ENCODE measurements around the gene TMC5. TPM values are rescaled to one million over a fixed set of nuclear protein-coding genes. Genes with fewer than 3 reads are reported as not detected.

TMC5 gene
- total and polyA plus RNA-seq, 3 donors from 2014 or later, result 4.5 to 27.7 (median 7.1) TPM

DNA sequence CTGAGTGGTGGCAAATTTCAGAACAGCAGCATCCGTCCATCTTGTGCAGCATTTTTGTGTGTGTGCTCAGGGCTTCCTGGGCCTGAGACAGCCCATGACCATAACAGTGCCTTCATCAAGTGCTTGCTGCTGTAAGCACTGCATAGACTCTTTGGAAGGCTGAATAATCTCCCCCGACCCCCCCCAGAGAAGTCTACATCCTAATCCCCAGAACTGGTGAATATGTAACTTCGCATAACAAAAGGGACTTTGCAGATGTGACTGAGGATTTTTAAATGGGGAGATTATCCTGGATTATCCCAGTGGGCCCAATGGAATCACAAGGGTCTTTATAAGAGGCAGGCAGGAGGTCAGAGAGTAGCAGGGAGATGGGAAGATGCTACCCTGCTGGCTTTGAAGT, 50.6 kb downstream of the TMC5 start:
- WGBS, 2 donors, result 85 to 92% methylated on average over 3 of the region's 3 CpGs
- intact Hi-C loops (cut with DNase I; ENCODE audit: low total_unique reads), result no loop called here
- H3K36me3 ChIP-seq (ENCODE audit: low read depth, missing control alignments), result no peaks in the 10 kb centered on the region
- H3K4me3 ChIP-seq, result no peak overlapping the region
- no peaks in the 10 kb centered on the region for H3K9me3 ChIP-seq
- TF ChIP-seq, protein P1, sequence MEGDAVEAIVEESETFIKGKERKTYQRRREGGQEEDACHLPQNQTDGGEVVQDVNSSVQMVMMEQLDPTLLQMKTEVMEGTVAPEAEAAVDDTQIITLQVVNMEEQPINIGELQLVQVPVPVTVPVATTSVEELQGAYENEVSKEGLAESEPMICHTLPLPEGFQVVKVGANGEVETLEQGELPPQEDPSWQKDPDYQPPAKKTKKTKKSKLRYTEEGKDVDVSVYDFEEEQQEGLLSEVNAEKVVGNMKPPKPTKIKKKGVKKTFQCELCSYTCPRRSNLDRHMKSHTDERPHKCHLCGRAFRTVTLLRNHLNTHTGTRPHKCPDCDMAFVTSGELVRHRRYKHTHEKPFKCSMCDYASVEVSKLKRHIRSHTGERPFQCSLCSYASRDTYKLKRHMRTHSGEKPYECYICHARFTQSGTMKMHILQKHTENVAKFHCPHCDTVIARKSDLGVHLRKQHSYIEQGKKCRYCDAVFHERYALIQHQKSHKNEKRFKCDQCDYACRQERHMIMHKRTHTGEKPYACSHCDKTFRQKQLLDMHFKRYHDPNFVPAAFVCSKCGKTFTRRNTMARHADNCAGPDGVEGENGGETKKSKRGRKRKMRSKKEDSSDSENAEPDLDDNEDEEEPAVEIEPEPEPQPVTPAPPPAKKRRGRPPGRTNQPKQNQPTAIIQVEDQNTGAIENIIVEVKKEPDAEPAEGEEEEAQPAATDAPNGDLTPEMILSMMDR (IDR thresholded peaks at IDR 0.05), result no peak
- TF ChIP-seq POLR2A (IDR thresholded peaks at IDR 0.05), result no peak
- H3K27me3 ChIP-seq, result no peaks in the 10 kb centered on the region
- no peak for DNase-seq
- H3K4me1 ChIP-seq, result no peaks in the 10 kb centered on the region
- H3K27ac ChIP-seq, result no peak overlapping the region

DNA sequence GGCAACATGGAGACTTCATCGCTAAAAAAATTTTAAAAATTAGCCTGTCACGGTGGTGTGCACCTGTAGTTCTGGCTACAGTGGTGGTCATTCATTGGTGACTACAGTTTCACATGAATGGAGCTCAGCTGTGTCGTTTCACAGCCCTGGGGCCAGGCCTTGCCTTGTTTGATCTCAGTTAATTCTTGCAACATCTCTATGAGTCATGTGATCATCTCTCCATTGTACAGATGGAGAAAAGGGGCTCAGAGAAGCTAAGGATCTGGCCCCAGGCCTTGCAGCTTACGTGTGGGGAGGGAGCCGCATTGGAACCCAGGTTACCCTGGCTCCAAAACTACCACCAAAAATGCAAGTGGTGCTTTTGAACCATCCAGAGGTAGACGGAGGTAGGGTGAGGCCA, 54.8 kb downstream of the TMC5 start:
- Histone ChIP-seq H3K27me3 (no peaks in the 10 kb centered on the region), H3K36me3 (ENCODE audit: low read depth, missing control alignments) (no peaks in the 10 kb centered on the region), H3K9me3 (no peaks in the 10 kb centered on the region), H3K27ac (no peak overlapping the region), H3K4me3 (no peak overlapping the region), H3K4me1 (no peaks in the 10 kb centered on the region)
- intact Hi-C loops (cut with DNase I; ENCODE audit: low total_unique reads), result no loop called here
- no peak for TF ChIP-seq POLR2A (IDR thresholded peaks at IDR 0.05)
- TF ChIP-seq, protein P1 (IDR thresholded peaks at IDR 0.05), result no peak
- 83 to 91% methylated on average over 6 of the region's 6 CpGs for WGBS, 2 donors
- DNase-seq, result no peak

DNA sequence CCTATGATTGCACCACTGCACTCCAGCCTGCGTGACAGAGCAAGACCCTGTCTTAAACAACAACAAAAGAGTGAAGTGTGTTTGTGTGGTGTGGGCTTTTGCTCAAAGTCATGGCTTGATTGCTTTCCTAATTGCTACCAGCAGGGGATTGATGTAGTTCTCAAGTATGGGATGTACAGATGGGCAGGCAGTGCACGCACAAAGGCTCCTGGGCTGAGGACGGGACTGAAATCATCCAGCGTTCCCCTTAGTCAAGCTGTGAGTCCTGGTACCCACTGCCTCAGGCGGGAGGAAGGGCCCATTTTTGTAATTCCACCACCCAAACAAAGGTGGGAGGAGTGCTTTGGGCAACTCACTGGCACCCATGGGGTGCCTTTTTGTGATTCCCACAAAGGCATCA, 56.9 kb downstream of the TMC5 start:
- intact Hi-C loops (cut with DNase I; ENCODE audit: low total_unique reads), result no loop called here
- no peaks in the 10 kb centered on the region for H3K4me1 ChIP-seq
- 73 to 92% methylated on average over 2 to 5 of the region's 5 CpGs for WGBS, 2 donors
- H3K27me3 ChIP-seq, result no peaks in the 10 kb centered on the region
- H3K9me3 ChIP-seq, result no peaks in the 10 kb centered on the region
- H3K36me3 ChIP-seq (ENCODE audit: low read depth, missing control alignments), result no peaks in the 10 kb centered on the region
- no peak overlapping the region for H3K27ac ChIP-seq
- DNase-seq, result no peak
- no peak for TF ChIP-seq POLR2A (IDR thresholded peaks at IDR 0.05)
- TF ChIP-seq, protein P1 (IDR thresholded peaks at IDR 0.05), result no peak
- no peak overlapping the region for H3K4me3 ChIP-seq

DNA sequence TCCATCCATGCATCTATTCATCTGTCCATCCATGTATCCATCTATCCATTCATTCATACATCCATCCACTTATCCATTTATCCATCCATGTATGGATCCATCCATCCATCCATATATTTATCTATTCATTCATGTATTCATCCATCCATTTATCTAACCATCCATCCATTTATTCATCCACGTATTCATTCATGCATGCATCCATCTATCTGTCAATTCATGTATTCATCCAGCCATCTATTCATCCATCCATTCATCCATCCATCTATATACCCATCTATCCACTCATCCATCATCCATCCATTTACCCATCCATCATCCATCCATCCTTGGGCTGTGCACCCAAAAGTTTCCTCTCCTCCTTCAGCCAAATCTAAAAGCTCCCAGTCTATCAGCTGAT, 60.8 kb downstream of the TMC5 start:
- H3K4me1 ChIP-seq, result no peaks in the 10 kb centered on the region
- no peaks in the 10 kb centered on the region for H3K9me3 ChIP-seq
- no peaks in the 10 kb centered on the region for H3K36me3 ChIP-seq (ENCODE audit: low read depth, missing control alignments)
- TF ChIP-seq POLR2A (IDR thresholded peaks at IDR 0.05), result no peak
- TF ChIP-seq, protein P1 (IDR thresholded peaks at IDR 0.05), result no peak
- intact Hi-C loops (cut with DNase I; ENCODE audit: low total_unique reads), result no loop called here
- H3K27me3 ChIP-seq, result no peaks in the 10 kb centered on the region
- WGBS, 2 donors, result 96 to 97% methylated on average over 1 of the region's 1 CpG
- H3K27ac ChIP-seq, result no peak overlapping the region
- no peak overlapping the region for H3K4me3 ChIP-seq
- no peak for DNase-seq

DNA sequence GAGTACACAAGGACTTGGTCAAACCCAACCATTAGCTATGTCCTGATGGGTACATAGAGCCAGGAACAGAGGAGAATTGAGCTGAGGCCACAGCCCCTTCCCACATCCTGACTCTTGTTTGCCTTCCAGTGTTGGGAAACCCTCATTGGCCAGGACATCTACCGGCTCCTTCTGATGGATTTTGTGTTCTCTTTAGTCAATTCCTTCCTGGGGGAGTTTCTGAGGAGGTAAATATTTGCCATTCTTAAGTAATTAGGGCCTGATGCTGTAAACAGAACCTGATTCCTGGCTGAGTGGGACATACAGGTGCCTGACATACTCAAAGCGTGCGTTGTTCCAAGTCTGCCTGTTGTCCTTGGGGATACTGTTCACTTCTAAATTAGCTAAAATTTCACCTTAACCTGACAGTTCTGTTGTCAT, 61.6 kb downstream of the TMC5 start:
- 76 to 80% methylated on average over 3 of the region's 3 CpGs for WGBS, 2 donors
- intact Hi-C loops (cut with DNase I; ENCODE audit: low total_unique reads), result no loop called here
- H3K27ac ChIP-seq, result no peak overlapping the region
- DNase-seq, result no peak
- H3K4me3 ChIP-seq, result no peak overlapping the region
- no peaks in the 10 kb centered on the region for H3K36me3 ChIP-seq (ENCODE audit: low read depth, missing control alignments)
- H3K4me1 ChIP-seq, result no peaks in the 10 kb centered on the region
- H3K9me3 ChIP-seq, result no peaks in the 10 kb centered on the region
- H3K27me3 ChIP-seq, result no peaks in the 10 kb centered on the region
- TF ChIP-seq, protein P1 (IDR thresholded peaks at IDR 0.05), result no peak
- TF ChIP-seq POLR2A (IDR thresholded peaks at IDR 0.05), result no peak
